CD14-positive monocyte (primary cell): Measurements from ENCODE around the gene SPARC. TPM values are rescaled to one million over a fixed set of nuclear protein-coding genes. Genes with fewer than 3 reads are reported as not detected.

Source experiments
- DNase-seq, 3 donors: peaks; one replicate each; pipeline ENCODE4 v3.0.0-alpha.2; 2011 to 2022
- H2AFZ ChIP-seq: 2 replicates; pipeline ENCODE4 v1.6.0; 2012; ENCODE audit warnings: mild to moderate bottlenecking, low read depth, low read length, inconsistent platforms; ENCODE audit not compliant: insufficient read depth, poor library complexity, severe bottlenecking
- H3K27ac ChIP-seq, 2 donors: 1 replicate in 1 of 2; 2 replicates in 1 of 2; pipeline ENCODE4 v1.5.1; 2012 to 2013; ENCODE audit warnings: low read length in 2 of 2, control low read depth in 1 of 2, inconsistent platforms in 1 of 2, low read depth in 1 of 2, mild to moderate bottlenecking in 1 of 2
- H3K27me3 ChIP-seq, 2 donors: one replicate each; pipeline versions ENCODE4 v1.6.0 to v1.6.1; 2011 to 2013; ENCODE audit warnings: low read length in 2 of 2; ENCODE audit not compliant: control insufficient read depth in 2 of 2, insufficient read depth in 2 of 2
- H3K36me3 ChIP-seq, 2 donors: replicated peaks in 1 of 2; 1 replicate in 1 of 2; 2 replicates in 1 of 2; pipeline versions ENCODE4 v1.5.1 to v1.6.1; 2012 to 2013; ENCODE audit warnings: low read length in 2 of 2, control low read depth in 1 of 2, inconsistent platforms in 1 of 2, mild to moderate bottlenecking in 1 of 2; ENCODE audit not compliant: insufficient read depth in 2 of 2, control insufficient read depth in 1 of 2
- H3K4me1 ChIP-seq, 2 donors: 1 replicate in 1 of 2; 2 replicates in 1 of 2; pipeline versions ENCODE4 v1.5.1 to v1.6.1; 2012 to 2013; ENCODE audit warnings: low read length in 2 of 2, control low read depth in 1 of 2, inconsistent platforms in 1 of 2, mild to moderate bottlenecking in 1 of 2, moderate library complexity in 1 of 2; ENCODE audit not compliant: insufficient read depth in 2 of 2, control insufficient read depth in 1 of 2
- H3K4me2 ChIP-seq: replicated peaks from 2 replicates; pipeline ENCODE3; 2012; ENCODE audit warnings: low read length, moderate library complexity, mild to moderate bottlenecking; ENCODE audit not compliant: poor library complexity, severe bottlenecking; ENCODE audit errors: extremely low read depth
- H3K4me3 ChIP-seq, 3 experiments: fragments of 200-600 bp in 1 of 3; sonication (generic) in 1 of 3; replicated peaks in 1 of 3; 1 replicate in 2 of 3; 2 replicates in 1 of 3; pipeline ENCODE4 v1.5.1; 2011 to 2013; ENCODE audit warnings: low read length in 3 of 3, mild to moderate bottlenecking in 3 of 3, control low read depth in 2 of 3, low read depth in 2 of 3, inconsistent platforms in 1 of 3, moderate library complexity in 1 of 3
- H3K79me2 ChIP-seq: 2 replicates; pipeline ENCODE4 v1.6.0; 2012; ENCODE audit warnings: mild to moderate bottlenecking, control low read depth, inconsistent platforms, low read length, moderate library complexity; ENCODE audit not compliant: insufficient read depth
- H3K9ac ChIP-seq: 2 replicates; pipeline ENCODE4 v1.6.0; 2017; ENCODE audit warnings: low read length, mild to moderate bottlenecking; ENCODE audit not compliant: insufficient read depth, poor library complexity, severe bottlenecking
- H3K9me3 ChIP-seq, 2 donors: replicated peaks in 1 of 2; 1 replicate in 1 of 2; 2 replicates in 1 of 2; pipeline versions ENCODE4 v1.5.1 to v1.6.1; 2012 to 2013; ENCODE audit warnings: low read length in 2 of 2, control low read depth in 1 of 2; ENCODE audit not compliant: control insufficient read depth in 1 of 2, insufficient read depth in 1 of 2
- H4K20me1 ChIP-seq: 2 replicates; pipeline ENCODE4 v1.6.0; 2012; ENCODE audit warnings: mild to moderate bottlenecking, low read length, control low read depth, moderate library complexity; ENCODE audit not compliant: insufficient read depth
- H3K27ac Mint-ChIP-seq, 7 donors: one replicate each; pipeline ENCODE4 v1.8.0; 2020; ENCODE audit warnings: mild to moderate bottlenecking in 7 of 7, mixed read lengths in 7 of 7, moderate library complexity in 6 of 7, inconsistent platforms in 2 of 7
- H3K27me3 Mint-ChIP-seq, 3 donors: one replicate each; pipeline ENCODE4 v1.8.0; 2021 to 2022; ENCODE audit warnings: low read depth in 3 of 3, mild to moderate bottlenecking in 3 of 3, mixed read lengths in 3 of 3, moderate library complexity in 3 of 3, inconsistent platforms in 1 of 3
- H3K36me3 Mint-ChIP-seq, 2 donors: one replicate each; pipeline ENCODE4 v1.8.0; 2020; ENCODE audit warnings: mixed read lengths in 2 of 2, inconsistent platforms in 1 of 2, mild to moderate bottlenecking in 1 of 2
- H3K4me1 Mint-ChIP-seq: one replicate; pipeline ENCODE4 v1.8.0; 2020; ENCODE audit warnings: mild to moderate bottlenecking, mixed read lengths
- H3K4me3 Mint-ChIP-seq, 2 donors: one replicate each; pipeline ENCODE4 v1.8.0; 2020; ENCODE audit warnings: mild to moderate bottlenecking in 2 of 2, mixed read lengths in 2 of 2, moderate library complexity in 1 of 2
- H3K9me3 Mint-ChIP-seq, 7 donors: one replicate each; pipeline ENCODE4 v1.8.0; 2020 to 2022; ENCODE audit warnings: mixed read lengths in 7 of 7, mild to moderate bottlenecking in 6 of 7, moderate library complexity in 6 of 7, inconsistent platforms in 2 of 7
- CTCF ChIP-seq: fragments of 200-600 bp; IDR thresholded peaks from one replicate; pipeline ENCODE4 v1.8.0; 2022; ENCODE audit warnings: antibody characterized with exemption, mild to moderate bottlenecking
- WGBS: methylation state at CpG from one replicate; pipeline ENCODE4 v1.1.5; 2013; ENCODE audit warnings: missing lambda C conversion rate; ENCODE audit not compliant: insufficient coverage; 5-methylcytosine and 5-hydroxymethylcytosine counted together
- intact Hi-C, 2 donors: fragments of 100-400 bp; cut with micrococcal nuclease; formaldehyde crosslinking; loops; one replicate each; pipeline versions ENCODE4 v1.15.0 to v1.15.1; 2023
- polyA plus RNA-seq, 3 donors: library from polyadenylated mRNA; depleted of rRNA in 1 of 3; unstranded in 2 of 3; stranded (reverse) in 1 of 3; fragments of 300-500 nt in 2 of 3; fragments of >200 nt in 1 of 3; fragmentation: Illumina TruSeq in 2 of 3; gene quantifications; 1 replicate in 2 of 3; 2 replicates in 1 of 3; pipeline ENCODE4 v1.2.3, GENCODE V29; 2012 to 2021

Gene SPARC
- polyA plus RNA-seq, 3 donors: 3.0 to 19.7 (median 10.7) TPM

- Histone ChIP-seq H3K9me3 (no peaks in the 10 kb centered on the region), H4K20me1 (no peaks in the 10 kb centered on the region), H3K27me3 (no peaks in the 10 kb centered on the region), H3K4me2 (no peak overlapping the region), H3K79me2 (no peaks in the 10 kb centered on the region), H3K4me1 (peaks cover 37% of the 10 kb centered on the region in 2 donors), H2AFZ (peak overlapping the region; percentile 64), H3K27ac (peak overlapping the region in 1 of 2 donors; percentile 80), H3K36me3 (no peaks in the 10 kb centered on the region), H3K9ac (peak overlapping the region; percentile 16), H3K4me3 (no peak overlapping the region)
- Mint-ChIP-seq H3K4me3 (no peak overlapping the region), H3K27ac (peak overlapping the region in 4 of 7 donors; percentile 78 to 92 (median 88)), H3K9me3 (no peaks in the 10 kb centered on the region), H3K36me3 (no peaks in the 10 kb centered on the region), H3K4me1 (peaks cover 42% of the 10 kb centered on the region), H3K27me3 (peaks cover 0 to 2% (median 0%) of the 10 kb centered on the region in 3 donors)
- no peak for DNase-seq
- no peak for TF ChIP-seq CTCF
- no CpG with 5 or more reads among the region's 4 CpGs for WGBS
- intact Hi-C loops: no loop called here
Observed at GRCh38 chr5:151662805-151663204, 23.9 kb downstream of the SPARC start.

- no peaks in the 10 kb centered on the region for H3K9me3 Mint-ChIP-seq
Observed at GRCh38 chr5:151661968-151662732, 24.6 kb downstream of the SPARC start.

More at GRCh38 chr5:151661968-151662732, 24.6 kb downstream of the SPARC start:
- Mint-ChIP-seq H3K27me3 (peaks cover 0 to 3% (median 2%) of the 10 kb centered on the region in 3 donors), H3K36me3 (no peaks in the 10 kb centered on the region), H3K4me1 (peaks cover 42% of the 10 kb centered on the region), H3K4me3 (no peak overlapping the region), H3K27ac (peak overlapping the region in 1 of 7 donors; percentile 22)
- no peak overlapping the region for H3K4me2 ChIP-seq
- H3K27me3 ChIP-seq: no peaks in the 10 kb centered on the region
- peak overlapping the region; percentile 64 for H2AFZ ChIP-seq
- no peaks in the 10 kb centered on the region for H3K79me2 ChIP-seq
- H3K27ac ChIP-seq: no peak overlapping the region
- H3K9me3 ChIP-seq: no peaks in the 10 kb centered on the region
- 13% methylated on average over 1 of the region's 4 CpGs for WGBS
- H3K9ac ChIP-seq: no peak overlapping the region
- peaks cover 37% of the 10 kb centered on the region in 2 donors for H3K4me1 ChIP-seq
- no peak overlapping the region for H3K4me3 ChIP-seq
- no peak for TF ChIP-seq CTCF
- no peak for DNase-seq
- H4K20me1 ChIP-seq: no peaks in the 10 kb centered on the region
- no peaks in the 10 kb centered on the region for H3K36me3 ChIP-seq
- intact Hi-C loops: no loop called here
